ENCODE measurements around the gene ZNF775. TPM values are rescaled to one million over a fixed set of nuclear protein-coding genes. Genes with fewer than 3 reads are reported as not detected.

ZNF775 gene
- total RNA-seq, 2 experiments from 2014 or later = 4.7 to 4.9 TPM

- no peak overlapping the region for H3K27ac Mint-ChIP-seq
Observed at GRCh38 chr7:150365673-150366398, 13.3 kb upstream of the ZNF775 start.

GRCh38 chr7:150367677-150368095 lies 11.4 kb upstream of the ZNF775 start:
- Mint-ChIP-seq H3K27ac (peak overlapping the region; percentile 92), H3K4me3 (peak overlapping the region; percentile 97), H3K36me3 (ENCODE audit: low read depth) (peaks cover 14% of the 10 kb centered on the region), H3K27me3 (no peaks in the 10 kb centered on the region), H3K4me1 (ENCODE audit: low read depth) (peaks cover 50% of the 10 kb centered on the region), H3K9me3 (no peaks in the 10 kb centered on the region)
- CTCF ChIA-PET = interaction anchor here (1.2 to 3.8 kb wide), 4 partner anchors 10 to 38 kb away, joined by 5 to 23 read pairs (median 8); a partner anchor contains a TSS
- ATAC-seq (peak; percentile 45), DNase-seq (no peak)
- TF ChIP-seq, protein P1, sequence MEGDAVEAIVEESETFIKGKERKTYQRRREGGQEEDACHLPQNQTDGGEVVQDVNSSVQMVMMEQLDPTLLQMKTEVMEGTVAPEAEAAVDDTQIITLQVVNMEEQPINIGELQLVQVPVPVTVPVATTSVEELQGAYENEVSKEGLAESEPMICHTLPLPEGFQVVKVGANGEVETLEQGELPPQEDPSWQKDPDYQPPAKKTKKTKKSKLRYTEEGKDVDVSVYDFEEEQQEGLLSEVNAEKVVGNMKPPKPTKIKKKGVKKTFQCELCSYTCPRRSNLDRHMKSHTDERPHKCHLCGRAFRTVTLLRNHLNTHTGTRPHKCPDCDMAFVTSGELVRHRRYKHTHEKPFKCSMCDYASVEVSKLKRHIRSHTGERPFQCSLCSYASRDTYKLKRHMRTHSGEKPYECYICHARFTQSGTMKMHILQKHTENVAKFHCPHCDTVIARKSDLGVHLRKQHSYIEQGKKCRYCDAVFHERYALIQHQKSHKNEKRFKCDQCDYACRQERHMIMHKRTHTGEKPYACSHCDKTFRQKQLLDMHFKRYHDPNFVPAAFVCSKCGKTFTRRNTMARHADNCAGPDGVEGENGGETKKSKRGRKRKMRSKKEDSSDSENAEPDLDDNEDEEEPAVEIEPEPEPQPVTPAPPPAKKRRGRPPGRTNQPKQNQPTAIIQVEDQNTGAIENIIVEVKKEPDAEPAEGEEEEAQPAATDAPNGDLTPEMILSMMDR (IDR thresholded peaks at IDR 0.05) = no peak
- POLR2A ChIA-PET = interaction anchor here (0.8 to 6.1 kb wide), 7 partner anchors 9 to 84 kb away, joined by 3 to 52 read pairs (median 13); partner anchors contain the start of genes ACTR3C, GIMAP8, LRRC61 and ZNF775
- intact Hi-C loops (cut with micrococcal nuclease) = no loop called here

More at GRCh38 chr7:150365673-150366398, 13.3 kb upstream of the ZNF775 start:
- TF ChIP-seq, protein P1 (IDR thresholded peaks at IDR 0.05) = no peak
- Mint-ChIP-seq H3K36me3 (ENCODE audit: low read depth) (peaks cover 8% of the 10 kb centered on the region), H3K9me3 (no peaks in the 10 kb centered on the region), H3K4me3 (peak overlapping the region; percentile 26), H3K4me1 (ENCODE audit: low read depth) (peaks cover 50% of the 10 kb centered on the region), H3K27me3 (no peaks in the 10 kb centered on the region)
- intact Hi-C loops (cut with micrococcal nuclease) = no loop called here
- ChIA-PET POLR2A (interaction anchor here (1.1 to 6.1 kb wide), 2 partner anchors 13 to 39 kb away, joined by 4 to 52 read pairs; a partner anchor contains a TSS), CTCF (interaction anchor here (1.0 to 2.7 kb wide), 3 partner anchors 8 to 40 kb away, joined by 3 to 9 read pairs (median 7); a partner anchor contains a TSS)
- ATAC-seq (no peak), DNase-seq (no peak)

- no peaks in the 10 kb centered on the region for H3K9me3 Mint-ChIP-seq
- CTCF ChIA-PET = interaction anchor here (1.1 to 3.8 kb wide), 4 partner anchors 10 to 81 kb away, joined by 3 to 23 read pairs (median 6); a partner anchor contains a TSS
- TF ChIP-seq, protein P1 (IDR thresholded peaks at IDR 0.05) = no peak
- peaks cover 17% of the 10 kb centered on the region for H3K36me3 Mint-ChIP-seq (ENCODE audit: low read depth)
- peaks cover 56% of the 10 kb centered on the region for H3K4me1 Mint-ChIP-seq (ENCODE audit: low read depth)
- peak; percentile 57 for ATAC-seq
- peak within 1 kb of the TSS; percentile 97 for H3K4me3 Mint-ChIP-seq
- H3K27ac Mint-ChIP-seq = peak within 1 kb of the TSS; percentile 97
- peak; percentile 85 for DNase-seq
- H3K27me3 Mint-ChIP-seq = no peaks in the 10 kb centered on the region
- POLR2A ChIA-PET = interaction anchor here (0.7 to 6.1 kb wide), 10 partner anchors 10 to 83 kb away, joined by 3 to 52 read pairs (median 7); partner anchors contain the start of genes ACTR3C, GIMAP8, LRRC61 and ZNF775
- intact Hi-C loops (cut with micrococcal nuclease) = no loop called here
Observed at GRCh38 chr7:150368096-150368883, 10.8 kb upstream of the ZNF775 start, which contains the start of gene REPIN1. TSS of gene REPIN1 (plus strand) at chr7:150368822. CDS start at chr7:150369712, 890 bp downstream.

DNA sequence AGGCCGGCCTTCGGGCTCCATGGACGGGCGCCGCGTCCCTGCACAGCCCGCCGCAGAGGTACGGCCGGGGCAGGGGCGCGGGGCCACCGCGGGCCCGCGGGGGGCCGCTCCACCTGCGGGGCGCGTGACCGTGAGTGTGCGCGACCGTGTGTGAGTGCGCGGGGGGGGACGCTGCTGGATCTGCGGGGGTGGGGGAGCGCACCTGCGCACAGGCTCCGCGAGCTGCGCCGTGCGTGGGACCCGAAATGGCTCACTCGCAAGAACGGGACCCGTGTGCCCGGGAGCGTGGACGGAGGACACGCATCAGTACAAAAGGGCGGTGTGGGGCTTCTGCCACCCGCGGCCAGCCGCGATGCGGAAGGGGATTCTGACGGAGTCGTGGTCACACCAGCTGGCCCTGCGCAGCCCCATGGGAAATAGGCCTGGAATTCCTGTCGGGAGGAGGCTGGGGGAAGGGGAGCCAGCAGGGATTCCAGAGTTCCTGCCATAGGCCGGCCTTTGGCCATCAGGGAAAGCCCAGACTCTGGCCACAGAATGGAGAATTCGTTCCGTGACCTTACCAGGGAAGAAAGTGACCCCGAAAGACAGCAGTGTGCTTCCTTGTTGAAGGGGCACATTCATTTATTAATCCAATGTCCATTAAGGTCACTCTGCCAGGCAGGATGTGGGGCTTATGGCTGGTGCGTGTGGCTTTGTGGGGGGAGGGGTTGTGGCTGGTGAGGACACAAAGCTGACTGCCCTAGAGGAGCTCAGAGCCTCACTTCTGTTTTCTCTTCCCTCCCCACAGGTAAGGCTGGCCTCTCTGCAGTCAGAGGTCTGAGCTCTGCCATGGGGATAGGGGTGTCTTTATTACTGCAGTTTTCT lies 10.0 kb upstream of the ZNF775 start:
- peak; percentile 63 for DNase-seq
- Mint-ChIP-seq H3K9me3 (no peaks in the 10 kb centered on the region), H3K36me3 (ENCODE audit: low read depth) (peaks cover 23% of the 10 kb centered on the region), H3K27ac (peak overlapping the region; percentile 97), H3K4me1 (ENCODE audit: low read depth) (peaks cover 59% of the 10 kb centered on the region), H3K4me3 (peak overlapping the region; percentile 97), H3K27me3 (no peaks in the 10 kb centered on the region)
- ChIA-PET CTCF (interaction anchor here (1.1 to 3.8 kb wide), 5 partner anchors 9 to 80 kb away, joined by 3 to 23 read pairs (median 5); a partner anchor contains a TSS), POLR2A (interaction anchor here (0.8 to 6.1 kb wide), 9 partner anchors 9 to 83 kb away, joined by 3 to 52 read pairs (median 10); partner anchors contain the start of genes ACTR3C, GIMAP8, LRRC61 and ZNF775)
- TF ChIP-seq, protein P1 (IDR thresholded peaks at IDR 0.05) = no peak
- intact Hi-C loops (cut with micrococcal nuclease) = no loop called here
- ATAC-seq = peak; percentile 47
